ENCODE measurements around the gene MARVELD1. TPM values are rescaled to one million over a fixed set of nuclear protein-coding genes. Genes with fewer than 3 reads are reported as not detected.
"Not testable (repeated sequence)": the region's sequence is repeated elsewhere in the genome, so short reads cannot be mapped to it uniquely, and the experiment has no call there.

Gene MARVELD1
- total and polyA plus RNA-seq, 9 donors: 16.2 to 58.5 (median 40.2) TPM

DNA sequence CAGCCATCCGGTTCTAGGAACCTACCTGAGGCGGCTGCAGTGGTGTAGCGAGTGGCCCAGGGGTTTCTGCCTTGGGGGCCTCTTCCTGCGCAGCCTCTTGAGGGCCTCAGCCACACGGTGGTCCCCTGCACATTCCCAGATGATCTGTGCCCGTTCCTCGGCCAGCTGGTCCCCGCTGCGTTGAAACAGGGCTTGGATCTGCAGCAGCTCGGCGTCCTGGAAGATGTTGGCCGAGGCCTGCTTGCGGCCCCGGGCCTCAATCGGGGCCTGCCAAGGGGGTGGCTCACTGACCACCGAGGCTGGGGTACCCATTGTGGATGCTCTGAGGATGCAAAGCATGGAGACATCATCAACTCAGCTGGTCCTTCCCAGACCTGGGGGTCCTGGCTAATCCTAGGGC lies 33.9 kb upstream of the MARVELD1 start:
- intact Hi-C loops (cut with DNase I): loop anchor here in 1 of 4 donors (10.0 kb wide), 1 partner anchor 55 kb away; the partner anchor contains the start of gene ZFYVE27
- no peak for TF ChIP-seq EP300 (IDR thresholded peaks at IDR 0.05)
- TF ChIP-seq, protein P1, sequence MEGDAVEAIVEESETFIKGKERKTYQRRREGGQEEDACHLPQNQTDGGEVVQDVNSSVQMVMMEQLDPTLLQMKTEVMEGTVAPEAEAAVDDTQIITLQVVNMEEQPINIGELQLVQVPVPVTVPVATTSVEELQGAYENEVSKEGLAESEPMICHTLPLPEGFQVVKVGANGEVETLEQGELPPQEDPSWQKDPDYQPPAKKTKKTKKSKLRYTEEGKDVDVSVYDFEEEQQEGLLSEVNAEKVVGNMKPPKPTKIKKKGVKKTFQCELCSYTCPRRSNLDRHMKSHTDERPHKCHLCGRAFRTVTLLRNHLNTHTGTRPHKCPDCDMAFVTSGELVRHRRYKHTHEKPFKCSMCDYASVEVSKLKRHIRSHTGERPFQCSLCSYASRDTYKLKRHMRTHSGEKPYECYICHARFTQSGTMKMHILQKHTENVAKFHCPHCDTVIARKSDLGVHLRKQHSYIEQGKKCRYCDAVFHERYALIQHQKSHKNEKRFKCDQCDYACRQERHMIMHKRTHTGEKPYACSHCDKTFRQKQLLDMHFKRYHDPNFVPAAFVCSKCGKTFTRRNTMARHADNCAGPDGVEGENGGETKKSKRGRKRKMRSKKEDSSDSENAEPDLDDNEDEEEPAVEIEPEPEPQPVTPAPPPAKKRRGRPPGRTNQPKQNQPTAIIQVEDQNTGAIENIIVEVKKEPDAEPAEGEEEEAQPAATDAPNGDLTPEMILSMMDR (IDR thresholded peaks at IDR 0.05): no peak
- TF ChIP-seq POLR2A (IDR thresholded peaks at IDR 0.05): no peak
- no peak for DNase-seq
- H3K4me3 ChIP-seq: no peak overlapping the region
- peaks cover 9% of the 10 kb centered on the region for H3K4me1 ChIP-seq (ENCODE audit: insufficient read depth)
- H3K9me3 ChIP-seq: no peaks in the 10 kb centered on the region
- no peaks in the 10 kb centered on the region for H3K36me3 ChIP-seq
- no peaks in the 10 kb centered on the region for H3K27me3 ChIP-seq
- no peak overlapping the region for H3K27ac ChIP-seq
- 90 to 92% (median 92%) methylated on average over 15 to 16 of the region's 16 CpGs for WGBS, 3 donors

DNA sequence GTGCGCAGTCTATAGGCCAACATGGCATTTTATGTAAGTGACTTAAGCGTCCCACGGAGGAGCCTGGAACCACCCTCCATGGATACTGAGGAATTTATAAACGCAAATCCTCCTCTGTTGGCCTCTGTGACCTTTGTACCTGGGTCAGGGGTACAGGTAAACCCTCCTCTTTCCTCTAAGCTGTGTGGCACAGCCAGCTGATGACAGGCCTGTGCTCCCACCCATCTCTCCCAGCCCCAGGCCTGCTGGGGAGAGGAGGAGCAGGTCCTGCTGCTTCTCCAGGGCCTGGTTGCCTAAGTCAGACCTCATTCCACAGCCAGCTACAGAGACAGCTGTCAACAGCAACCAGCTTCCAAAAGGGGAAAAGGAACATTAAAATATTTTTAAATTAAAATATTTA lies 31.5 kb upstream of the MARVELD1 start:
- DNase-seq: no peak
- WGBS, 3 donors: 82 to 84% (median 82%) methylated on average over 4 of the region's 4 CpGs
- TF ChIP-seq, protein P1 (IDR thresholded peaks at IDR 0.05): no peak
- TF ChIP-seq EP300 (IDR thresholded peaks at IDR 0.05): no peak
- no peak for TF ChIP-seq POLR2A (IDR thresholded peaks at IDR 0.05)
- H3K36me3 ChIP-seq: no peaks in the 10 kb centered on the region
- H3K4me3 ChIP-seq: no peak overlapping the region
- intact Hi-C loops (cut with DNase I): no loop called here
- no peak overlapping the region for H3K27ac ChIP-seq
- no peaks in the 10 kb centered on the region for H3K9me3 ChIP-seq
- peaks cover 15% of the 10 kb centered on the region for H3K4me1 ChIP-seq (ENCODE audit: insufficient read depth)
- no peaks in the 10 kb centered on the region for H3K27me3 ChIP-seq

DNA sequence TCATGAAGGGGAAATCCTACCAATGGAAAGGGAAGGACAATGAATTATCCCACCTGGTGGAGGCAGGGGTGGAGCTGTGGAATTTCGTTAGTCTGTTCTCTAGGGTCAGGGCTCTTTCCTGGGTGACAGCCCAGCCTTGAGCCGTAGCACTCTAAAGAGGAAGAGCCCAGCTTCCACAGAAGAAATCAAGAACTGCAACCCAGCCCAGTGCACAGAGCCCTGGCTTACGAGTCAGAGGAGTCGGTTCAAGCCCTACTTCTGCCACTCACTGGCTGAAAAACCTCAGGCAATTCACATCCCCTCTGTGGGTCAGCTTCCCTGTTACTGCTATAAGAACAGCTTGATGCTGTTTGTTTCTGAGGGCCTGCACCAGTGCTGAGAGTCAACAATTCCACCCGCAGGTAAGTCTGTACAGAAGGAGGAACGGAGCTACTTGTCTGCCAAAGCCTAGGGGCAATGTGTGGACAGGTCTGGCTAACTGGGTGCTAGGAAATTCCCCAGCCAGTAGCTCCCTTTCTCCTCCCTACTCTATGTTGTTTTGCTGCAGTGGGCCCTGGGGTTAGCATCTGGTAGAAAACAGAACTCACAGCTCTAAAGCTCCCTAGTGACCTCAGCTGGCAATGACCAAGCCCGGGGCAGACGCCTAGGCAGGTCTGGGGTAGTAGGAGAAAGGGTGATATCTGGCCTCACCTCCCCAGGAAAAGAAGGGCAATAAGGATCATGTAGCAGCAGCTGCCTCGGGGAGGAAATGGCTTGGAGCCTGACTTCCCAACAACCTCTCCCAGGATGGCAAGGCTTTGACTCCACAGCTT lies 29.8 kb upstream of the MARVELD1 start:
- peak overlapping the region; percentile 45 to 47 for H3K27ac ChIP-seq
- no peaks in the 10 kb centered on the region for H3K36me3 ChIP-seq
- no peaks in the 10 kb centered on the region for H3K27me3 ChIP-seq
- peak overlapping the region; percentile 12 for H3K4me3 ChIP-seq
- peaks cover 18% of the 10 kb centered on the region for H3K4me1 ChIP-seq (ENCODE audit: insufficient read depth)
- 34 to 47% (median 42%) methylated on average over 9 of the region's 9 CpGs for WGBS, 3 donors
- TF ChIP-seq POLR2A (IDR thresholded peaks at IDR 0.05) (no peak), EP300 (IDR thresholded peaks at IDR 0.05) (no peak)
- TF ChIP-seq, protein P1 (IDR thresholded peaks at IDR 0.05): no peak
- peak in 1 of 5 donors; percentile 31 for DNase-seq
- H3K9me3 ChIP-seq: no peaks in the 10 kb centered on the region
- intact Hi-C loops (cut with DNase I): no loop called here

DNA sequence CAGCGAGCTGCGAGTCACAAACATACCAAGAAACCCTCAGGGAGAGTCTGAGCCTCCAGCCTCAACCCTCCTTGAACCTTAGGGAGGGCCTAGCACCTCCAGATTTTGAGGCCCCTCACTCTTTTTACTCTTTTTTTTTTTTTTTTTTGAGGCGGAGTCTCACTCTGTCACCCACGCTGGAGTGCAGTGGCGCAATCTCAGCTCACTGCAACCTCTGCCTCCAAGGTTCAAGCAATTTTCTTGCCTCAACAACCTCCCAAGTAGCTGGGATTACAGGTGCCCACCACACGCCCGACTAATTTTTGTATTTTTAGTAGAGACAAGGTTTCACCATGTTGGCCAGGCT lies 29.2 kb upstream of the MARVELD1 start:
- 78 to 87% (median 84%) methylated on average over 7 of the region's 7 CpGs for WGBS, 3 donors
- intact Hi-C loops (cut with DNase I); DNase-seq; H3K27me3 ChIP-seq; H3K36me3 ChIP-seq; H3K9me3 ChIP-seq: not testable (repeated sequence)
- Histone ChIP-seq H3K27ac (peak overlapping the region in 1 of 2 donors; percentile 47), H3K4me1 (ENCODE audit: insufficient read depth) (peaks cover 18% of the 10 kb centered on the region), H3K4me3 (peak overlapping the region; percentile 12)

DNA sequence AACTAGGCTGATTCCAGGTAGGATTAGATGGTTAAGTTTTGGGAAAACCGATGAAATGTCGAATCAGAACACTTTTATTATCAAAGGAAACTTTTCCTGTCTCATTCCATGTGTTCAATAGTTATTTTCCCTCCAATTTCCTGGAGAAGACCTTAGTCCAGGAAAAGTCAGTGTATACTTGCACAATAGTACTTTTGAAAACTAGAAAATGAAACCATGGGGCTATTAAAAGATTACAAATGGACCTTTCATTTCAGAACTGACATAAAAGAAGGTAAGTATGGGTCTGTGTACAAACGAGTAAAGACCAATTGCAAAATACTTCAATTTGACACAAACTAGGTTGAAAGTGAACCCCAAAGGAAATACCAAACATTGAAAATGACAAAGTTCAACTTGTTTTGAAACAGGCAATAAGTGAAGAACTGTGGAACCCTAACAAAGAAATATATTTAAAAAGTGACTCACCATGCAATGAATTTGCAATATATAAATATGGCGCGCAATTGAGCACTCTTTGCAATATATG lies 28.6 kb upstream of the MARVELD1 start:
- no peak for DNase-seq
- Histone ChIP-seq H3K27ac (peak overlapping the region in 1 of 2 donors; percentile 47), H3K9me3 (no peaks in the 10 kb centered on the region), H3K4me1 (ENCODE audit: insufficient read depth) (peaks cover 18% of the 10 kb centered on the region), H3K36me3 (no peaks in the 10 kb centered on the region), H3K27me3 (no peaks in the 10 kb centered on the region), H3K4me3 (peak overlapping the region; percentile 86)
- WGBS, 3 donors: 70 to 77% (median 75%) methylated on average over 5 of the region's 5 CpGs
- TF ChIP-seq POLR2A (IDR thresholded peaks at IDR 0.05) (no peak), EP300 (IDR thresholded peaks at IDR 0.05) (no peak)
- TF ChIP-seq, protein P1 (IDR thresholded peaks at IDR 0.05): no peak
- intact Hi-C loops (cut with DNase I): loop anchor here in 1 of 4 donors (5.0 kb wide), 1 partner anchor 37 kb away; no protein-coding TSS in a partner anchor

Measured in ovary (tissue), 9 donors.